ENCODE data around the gene ITGB2. TPM values are rescaled to one million over a fixed set of nuclear protein-coding genes. Genes with fewer than 3 reads are reported as not detected.
"Not testable (repeated sequence)": the region's sequence is repeated elsewhere in the genome, so short reads cannot be mapped to it uniquely, and the experiment has no call there.

Gene ITGB2
- total RNA-seq, 1 donor from 2014 or later, result 0.62 TPM

DNA sequence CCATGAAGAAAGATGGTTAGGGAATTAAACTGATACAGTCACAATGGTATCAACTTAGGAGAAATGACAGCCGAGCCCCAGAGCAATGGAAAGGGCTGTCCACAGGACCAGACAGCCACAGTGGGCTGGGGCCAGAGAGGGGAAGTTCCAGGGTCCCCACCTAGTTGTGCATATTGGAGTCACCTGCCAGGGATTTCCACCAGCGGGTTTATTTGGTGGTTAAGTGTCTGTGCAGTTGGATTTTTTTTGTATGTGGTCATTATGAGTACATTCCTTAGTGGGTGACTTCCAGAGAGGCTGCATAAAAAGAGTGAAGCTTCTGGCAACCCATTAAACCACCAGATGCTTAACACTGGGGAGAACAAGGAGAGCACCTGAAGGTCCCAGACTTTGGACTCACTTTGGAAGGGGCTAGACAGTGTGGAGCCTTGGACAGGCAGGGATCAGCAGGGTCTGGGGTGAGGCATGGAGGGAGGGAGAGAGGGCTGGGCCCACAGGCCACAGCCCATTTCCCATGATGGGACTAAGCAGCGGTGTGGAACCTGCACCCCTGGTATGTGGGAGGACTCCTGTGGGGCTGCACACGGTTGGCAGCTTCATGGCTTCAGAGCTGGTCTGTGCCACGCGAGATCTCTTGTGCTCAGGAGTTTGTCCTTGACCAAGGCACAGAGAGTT lies 39.4 kb downstream of the ITGB2 start:
- Mint-ChIP-seq H3K9me3 (ENCODE audit: unreplicated experiment) (no peaks in the 10 kb centered on the region), H3K36me3 (ENCODE audit: unreplicated experiment) (no peaks in the 10 kb centered on the region), H3K27ac (ENCODE audit: unreplicated experiment) (peak overlapping the region; percentile 8), H3K4me3 (ENCODE audit: unreplicated experiment) (no peak overlapping the region), H3K4me1 (ENCODE audit: unreplicated experiment) (peaks cover 14% of the 10 kb centered on the region), H3K27me3 (ENCODE audit: unreplicated experiment) (no peaks in the 10 kb centered on the region)
- TF ChIP-seq, protein P1, sequence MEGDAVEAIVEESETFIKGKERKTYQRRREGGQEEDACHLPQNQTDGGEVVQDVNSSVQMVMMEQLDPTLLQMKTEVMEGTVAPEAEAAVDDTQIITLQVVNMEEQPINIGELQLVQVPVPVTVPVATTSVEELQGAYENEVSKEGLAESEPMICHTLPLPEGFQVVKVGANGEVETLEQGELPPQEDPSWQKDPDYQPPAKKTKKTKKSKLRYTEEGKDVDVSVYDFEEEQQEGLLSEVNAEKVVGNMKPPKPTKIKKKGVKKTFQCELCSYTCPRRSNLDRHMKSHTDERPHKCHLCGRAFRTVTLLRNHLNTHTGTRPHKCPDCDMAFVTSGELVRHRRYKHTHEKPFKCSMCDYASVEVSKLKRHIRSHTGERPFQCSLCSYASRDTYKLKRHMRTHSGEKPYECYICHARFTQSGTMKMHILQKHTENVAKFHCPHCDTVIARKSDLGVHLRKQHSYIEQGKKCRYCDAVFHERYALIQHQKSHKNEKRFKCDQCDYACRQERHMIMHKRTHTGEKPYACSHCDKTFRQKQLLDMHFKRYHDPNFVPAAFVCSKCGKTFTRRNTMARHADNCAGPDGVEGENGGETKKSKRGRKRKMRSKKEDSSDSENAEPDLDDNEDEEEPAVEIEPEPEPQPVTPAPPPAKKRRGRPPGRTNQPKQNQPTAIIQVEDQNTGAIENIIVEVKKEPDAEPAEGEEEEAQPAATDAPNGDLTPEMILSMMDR (IDR thresholded peaks at IDR 0.05), result no peak
- DNase-seq (ENCODE audit: extremely low spot score, unreplicated experiment), result no peak

DNA sequence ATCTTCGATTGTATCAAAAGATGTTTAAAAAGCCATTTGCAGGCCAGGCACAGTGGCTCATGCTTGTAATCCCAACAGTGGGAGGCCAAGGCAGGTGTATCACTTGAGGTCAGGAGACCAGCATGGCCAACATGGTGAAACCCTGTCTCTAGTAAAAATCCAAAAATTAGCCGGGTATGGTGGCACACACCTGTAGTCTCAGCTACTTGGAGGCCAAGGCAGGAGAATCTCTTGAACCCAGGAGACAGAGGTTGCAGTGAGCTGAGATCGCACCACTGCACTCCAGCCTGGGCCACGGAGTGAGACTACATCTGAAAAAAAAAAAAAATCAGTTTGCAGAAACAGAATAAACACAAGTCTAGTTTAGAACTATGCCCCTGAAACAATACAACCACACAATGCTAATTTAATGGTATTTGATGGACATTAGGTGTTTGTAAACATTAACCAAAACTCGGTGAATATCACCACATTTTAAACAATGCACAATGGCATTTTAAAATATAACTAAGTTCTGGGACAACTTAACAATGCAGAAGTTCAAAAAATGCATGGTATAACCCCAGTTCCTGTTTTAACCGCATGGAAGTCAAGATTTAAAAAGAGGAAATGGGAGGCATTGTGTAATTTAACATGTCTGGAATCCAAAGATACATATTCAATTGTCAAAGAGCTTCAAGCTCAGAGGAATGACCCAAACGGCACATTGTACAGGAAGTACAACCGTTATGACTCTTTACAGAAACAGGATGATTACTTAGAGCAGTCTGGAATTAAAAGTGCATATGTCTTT lies 40.1 kb downstream of the ITGB2 start:
- no peak for DNase-seq (ENCODE audit: extremely low spot score, unreplicated experiment)
- peaks cover 17% of the 10 kb centered on the region for H3K4me1 Mint-ChIP-seq (ENCODE audit: unreplicated experiment)
- TF ChIP-seq, protein P1 (IDR thresholded peaks at IDR 0.05), result no peak
- H3K27me3 Mint-ChIP-seq (ENCODE audit: unreplicated experiment), result no peaks in the 10 kb centered on the region
- no peaks in the 10 kb centered on the region for H3K9me3 Mint-ChIP-seq (ENCODE audit: unreplicated experiment)
- peak overlapping the region; percentile 8 for H3K27ac Mint-ChIP-seq (ENCODE audit: unreplicated experiment)
- no peak overlapping the region for H3K4me3 Mint-ChIP-seq (ENCODE audit: unreplicated experiment)
- no peaks in the 10 kb centered on the region for H3K36me3 Mint-ChIP-seq (ENCODE audit: unreplicated experiment)

DNA sequence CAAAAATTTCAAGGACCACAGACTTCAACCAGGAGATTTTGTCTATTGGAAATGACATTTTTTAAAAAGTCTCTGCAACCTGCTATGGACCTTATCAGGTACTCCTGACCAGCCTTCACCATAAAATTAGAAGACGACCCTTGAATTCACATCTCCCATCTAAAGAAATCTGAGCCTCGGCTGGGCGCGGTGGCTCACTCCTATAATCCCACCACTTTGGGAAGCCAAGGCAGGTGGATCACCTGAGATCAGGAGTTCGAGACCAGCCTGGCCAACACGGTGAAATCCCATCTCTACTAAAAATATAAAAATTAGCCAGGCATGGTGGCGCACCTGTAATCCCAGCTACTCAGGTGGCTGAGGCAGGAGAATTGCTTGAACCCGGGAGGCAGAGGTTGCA lies 41.5 kb downstream of the ITGB2 start:
- not testable (repeated sequence) for H3K4me3 Mint-ChIP-seq (ENCODE audit: unreplicated experiment); H3K36me3 Mint-ChIP-seq (ENCODE audit: unreplicated experiment); H3K27me3 Mint-ChIP-seq (ENCODE audit: unreplicated experiment); H3K9me3 Mint-ChIP-seq (ENCODE audit: unreplicated experiment); H3K27ac Mint-ChIP-seq (ENCODE audit: unreplicated experiment); DNase-seq (ENCODE audit: extremely low spot score, unreplicated experiment)
- H3K4me1 Mint-ChIP-seq (ENCODE audit: unreplicated experiment), result peaks cover 30% of the 10 kb centered on the region

DNA sequence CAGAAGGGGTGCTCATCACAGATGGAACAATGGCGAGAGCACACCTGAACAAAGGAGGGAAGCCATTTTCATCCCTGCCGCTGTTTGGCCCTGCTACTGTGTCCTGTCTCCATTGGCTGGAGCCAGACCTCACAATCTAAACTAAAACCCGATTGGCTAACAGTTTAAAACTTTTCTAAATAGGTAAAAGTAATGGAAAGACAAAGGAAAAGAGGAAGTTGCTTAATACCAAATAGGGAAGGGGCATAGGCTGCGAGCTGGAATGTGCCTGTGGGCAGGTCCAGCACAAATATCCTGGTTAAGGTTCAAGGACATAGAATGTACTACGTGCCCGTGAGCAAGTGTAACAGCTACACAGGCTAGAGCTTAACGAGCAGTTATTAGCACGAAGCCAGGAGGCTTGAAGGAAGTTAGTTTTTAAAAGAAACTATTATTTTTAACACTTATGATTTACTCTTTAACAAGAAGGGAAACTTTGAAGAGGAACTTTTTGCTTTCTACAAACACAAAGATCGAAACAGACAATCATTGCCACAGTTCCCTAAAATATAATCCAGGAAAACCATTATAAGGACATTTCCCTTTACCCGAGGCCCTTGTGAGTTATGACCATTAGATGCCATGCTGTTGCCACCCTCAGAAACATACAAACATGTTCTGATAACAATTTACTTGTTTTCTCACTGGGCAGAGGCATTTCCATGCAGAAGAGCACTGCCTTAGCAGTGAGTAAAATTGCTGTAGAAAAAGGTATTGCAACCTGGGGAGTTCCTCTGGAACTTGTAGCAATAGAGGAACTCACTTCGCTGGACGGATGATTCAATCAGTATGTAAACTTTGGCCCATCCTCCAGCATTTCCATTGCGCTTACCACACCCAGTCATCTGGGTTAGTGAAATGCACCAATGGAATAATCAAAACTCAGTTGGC lies 42.4 kb downstream of the ITGB2 start:
- Mint-ChIP-seq H3K4me3 (ENCODE audit: unreplicated experiment) (no peak overlapping the region), H3K27ac (ENCODE audit: unreplicated experiment) (no peak overlapping the region), H3K27me3 (ENCODE audit: unreplicated experiment) (no peaks in the 10 kb centered on the region), H3K9me3 (ENCODE audit: unreplicated experiment) (no peaks in the 10 kb centered on the region), H3K4me1 (ENCODE audit: unreplicated experiment) (peaks cover 32% of the 10 kb centered on the region), H3K36me3 (ENCODE audit: unreplicated experiment) (no peaks in the 10 kb centered on the region)
- DNase-seq (ENCODE audit: extremely low spot score, unreplicated experiment), result no peak
- TF ChIP-seq, protein P1 (IDR thresholded peaks at IDR 0.05), result no peak

DNA sequence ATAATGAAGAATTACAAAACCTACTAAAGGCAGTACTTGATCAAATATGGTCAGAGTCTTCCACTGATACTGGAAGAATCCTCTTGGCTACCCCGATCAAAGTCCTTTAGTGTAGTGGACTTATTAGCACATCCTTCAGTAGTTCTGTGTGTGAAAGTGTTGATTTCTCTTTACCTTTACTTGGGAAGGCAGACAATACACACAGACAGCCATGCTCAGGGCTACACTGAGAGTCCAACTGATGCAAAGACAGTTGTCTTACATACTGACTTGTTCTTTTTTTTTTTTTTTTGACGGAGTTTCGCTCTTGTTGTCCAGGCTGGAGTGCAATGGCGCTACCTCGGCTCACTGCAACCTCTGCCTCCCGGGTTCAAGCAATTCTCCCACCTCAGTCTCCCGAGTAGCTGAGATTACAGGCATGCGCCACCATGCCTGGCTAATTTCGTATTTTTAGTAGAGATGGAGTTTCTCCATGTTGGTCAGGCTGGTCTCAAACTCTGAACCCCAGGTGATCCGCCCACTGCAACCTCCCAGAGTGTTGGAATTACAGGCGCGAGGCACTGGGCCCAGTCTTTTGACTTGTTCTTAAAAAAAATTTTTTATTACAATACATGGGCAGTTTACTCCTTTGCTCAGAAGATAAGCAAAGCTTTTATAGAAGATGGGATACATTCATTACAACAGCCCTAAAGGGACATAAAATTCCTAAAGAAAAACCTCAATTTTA lies 43.7 kb downstream of the ITGB2 start:
- TF ChIP-seq, protein P1 (IDR thresholded peaks at IDR 0.05), result no peak
- H3K4me1 Mint-ChIP-seq (ENCODE audit: unreplicated experiment), result peaks cover 39% of the 10 kb centered on the region
- H3K27me3 Mint-ChIP-seq (ENCODE audit: unreplicated experiment), result no peaks in the 10 kb centered on the region
- H3K4me3 Mint-ChIP-seq (ENCODE audit: unreplicated experiment), result no peak overlapping the region
- no peaks in the 10 kb centered on the region for H3K36me3 Mint-ChIP-seq (ENCODE audit: unreplicated experiment)
- no peak for DNase-seq (ENCODE audit: extremely low spot score, unreplicated experiment)
- H3K9me3 Mint-ChIP-seq (ENCODE audit: unreplicated experiment), result no peaks in the 10 kb centered on the region
- H3K27ac Mint-ChIP-seq (ENCODE audit: unreplicated experiment), result no peak overlapping the region

All from osteocyte (in vitro differentiated cells).